A673 (cell line): ENCODE results near the gene SERPINB13. TPM values are rescaled to one million over a fixed set of nuclear protein-coding genes. Genes with fewer than 3 reads are reported as not detected.

Experiments used
- BruUV-seq: library from RNA; stranded (reverse); fragments of 400-500 nt; replicated peaks from 2 replicates; lab custom pipeline; 2021; lab: Mats Ljungman, UMichigan
- CTCF ChIA-PET: fragments of 300-600 bp; sonication (Branson Sonifier 250); formaldehyde crosslinking; loops from one replicate; lab custom pipeline; 2022; ENCODE audit warnings: antibody characterized with exemption; lab: Charles Lee
- POLR2A ChIA-PET: fragments of 300-600 bp; sonication (Branson Sonifier 250); formaldehyde crosslinking; loops from one replicate; lab custom pipeline; 2022; ENCODE audit warnings: antibody characterized with exemption; ENCODE audit not compliant: low non-redundant PET; lab: Charles Lee
- DNase-seq: peaks from one replicate; pipeline ENCODE4 v3.0.0-alpha.2; 2015; ENCODE audit warnings: low spot score
- H3K27ac ChIP-seq: fragments of 200-600 bp; sonication (generic); 2 replicates; pipeline ENCODE4 v1.5.1; 2016; ENCODE audit warnings: mixed run types, low read depth, mild to moderate bottlenecking, mixed read lengths, antibody characterized with exemption, low read length; ENCODE audit not compliant: poor library complexity, severe bottlenecking
- H3K27me3 ChIP-seq: fragments of 200-600 bp; sonication (generic); replicated peaks from 2 replicates; pipeline ENCODE4 v1.6.1; 2017; ENCODE audit warnings: mixed run types, low read depth, mild to moderate bottlenecking, mixed read lengths, antibody characterized with exemption, low read length; ENCODE audit not compliant: insufficient read depth, poor library complexity
- H3K36me3 ChIP-seq: fragments of 200-600 bp; sonication (generic); 2 replicates; pipeline ENCODE4 v1.6.1; 2016; ENCODE audit warnings: mixed run types, mild to moderate bottlenecking, mixed read lengths, antibody characterized with exemption, low read length; ENCODE audit not compliant: insufficient read depth, poor library complexity, severe bottlenecking
- H3K4me1 ChIP-seq: fragments of 200-600 bp; sonication (generic); 2 replicates; pipeline ENCODE4 v1.6.1; 2017; ENCODE audit warnings: mixed run types, mild to moderate bottlenecking, mixed read lengths, antibody characterized with exemption, low read length; ENCODE audit not compliant: insufficient read depth, poor library complexity, severe bottlenecking
- H3K4me3 ChIP-seq: fragments of 200-600 bp; sonication (generic); 2 replicates; pipeline ENCODE4 v1.5.1; 2016; ENCODE audit warnings: low read depth, mixed run types, mild to moderate bottlenecking, mixed read lengths, low read length; ENCODE audit not compliant: poor library complexity, severe bottlenecking
- H3K9me3 ChIP-seq: fragments of 200-600 bp; sonication (generic); 2 replicates; pipeline ENCODE4 v1.6.1; 2016; ENCODE audit warnings: mixed run types, low read depth, mild to moderate bottlenecking, mixed read lengths, antibody characterized with exemption, low read length; ENCODE audit not compliant: poor library complexity, severe bottlenecking
- EZH2 ChIP-seq: fragments of 200-600 bp; sonication (generic); IDR thresholded peaks from 2 replicates; pipeline ENCODE4 v1.6.1; 2017; ENCODE audit warnings: borderline replicate concordance, low read depth, mild to moderate bottlenecking, mixed read lengths, antibody characterized with exemption, low read length; ENCODE audit not compliant: poor library complexity, severe bottlenecking
- intact Hi-C: fragments of 100-400 bp; cut with micrococcal nuclease; formaldehyde crosslinking; loops from one replicate; pipeline ENCODE4 v1.10.0; 2022; ENCODE audit not compliant: unreplicated experiment
- total RNA-seq: library from RNA; stranded (reverse); gene quantifications from 2 replicates; pipeline ENCODE4 v1.2.3, GENCODE V29; 2021
- TF ChIP-seq, protein P1 (sequence below): fragments of 300-800, 200-600 bp; sonication (generic); conservative IDR thresholded peaks from 2 replicates; pipeline ENCODE4 v1.5.1; 2017; ENCODE audit warnings: low read depth, mild to moderate bottlenecking, antibody characterized with exemption, low read length, moderate library complexity, mixed read lengths

The SERPINB13 gene
- total RNA-seq, 1 experiment from 2014 or later = 0.49 TPM

DNA sequence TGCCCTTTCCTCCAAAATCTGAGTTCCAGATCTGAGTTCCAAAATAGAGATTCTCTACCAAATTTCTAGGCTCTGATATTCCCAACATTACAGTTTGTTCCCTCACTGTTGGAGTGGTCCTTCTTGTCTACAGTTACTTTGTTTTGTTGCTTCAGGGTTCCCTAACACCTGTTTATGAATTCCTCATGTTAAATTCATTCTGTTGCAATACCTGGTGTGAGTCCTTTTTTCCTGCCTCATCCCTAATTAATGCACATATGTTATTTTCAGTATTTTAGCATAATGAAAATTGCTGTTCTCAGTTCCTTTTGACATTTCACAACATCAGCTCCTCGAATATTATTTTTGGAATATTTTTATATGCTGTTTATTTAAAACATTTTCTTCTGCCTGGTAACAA lies 16.2 kb downstream of the SERPINB13 start:
- Histone ChIP-seq H3K27ac (no peak overlapping the region), H3K36me3 (no peaks in the 10 kb centered on the region), H3K9me3 (no peaks in the 10 kb centered on the region), H3K27me3 (no peaks in the 10 kb centered on the region), H3K4me3 (no peak overlapping the region), H3K4me1 (no peaks in the 10 kb centered on the region)
- intact Hi-C loops = no loop called here
- POLR2A ChIA-PET = no interaction called here
- CTCF ChIA-PET = no interaction called here
- no TSS peak for BruUV-seq
- TF ChIP-seq, protein P1, sequence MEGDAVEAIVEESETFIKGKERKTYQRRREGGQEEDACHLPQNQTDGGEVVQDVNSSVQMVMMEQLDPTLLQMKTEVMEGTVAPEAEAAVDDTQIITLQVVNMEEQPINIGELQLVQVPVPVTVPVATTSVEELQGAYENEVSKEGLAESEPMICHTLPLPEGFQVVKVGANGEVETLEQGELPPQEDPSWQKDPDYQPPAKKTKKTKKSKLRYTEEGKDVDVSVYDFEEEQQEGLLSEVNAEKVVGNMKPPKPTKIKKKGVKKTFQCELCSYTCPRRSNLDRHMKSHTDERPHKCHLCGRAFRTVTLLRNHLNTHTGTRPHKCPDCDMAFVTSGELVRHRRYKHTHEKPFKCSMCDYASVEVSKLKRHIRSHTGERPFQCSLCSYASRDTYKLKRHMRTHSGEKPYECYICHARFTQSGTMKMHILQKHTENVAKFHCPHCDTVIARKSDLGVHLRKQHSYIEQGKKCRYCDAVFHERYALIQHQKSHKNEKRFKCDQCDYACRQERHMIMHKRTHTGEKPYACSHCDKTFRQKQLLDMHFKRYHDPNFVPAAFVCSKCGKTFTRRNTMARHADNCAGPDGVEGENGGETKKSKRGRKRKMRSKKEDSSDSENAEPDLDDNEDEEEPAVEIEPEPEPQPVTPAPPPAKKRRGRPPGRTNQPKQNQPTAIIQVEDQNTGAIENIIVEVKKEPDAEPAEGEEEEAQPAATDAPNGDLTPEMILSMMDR = no peak
- no peak for TF ChIP-seq EZH2
- DNase-seq = no peak

DNA sequence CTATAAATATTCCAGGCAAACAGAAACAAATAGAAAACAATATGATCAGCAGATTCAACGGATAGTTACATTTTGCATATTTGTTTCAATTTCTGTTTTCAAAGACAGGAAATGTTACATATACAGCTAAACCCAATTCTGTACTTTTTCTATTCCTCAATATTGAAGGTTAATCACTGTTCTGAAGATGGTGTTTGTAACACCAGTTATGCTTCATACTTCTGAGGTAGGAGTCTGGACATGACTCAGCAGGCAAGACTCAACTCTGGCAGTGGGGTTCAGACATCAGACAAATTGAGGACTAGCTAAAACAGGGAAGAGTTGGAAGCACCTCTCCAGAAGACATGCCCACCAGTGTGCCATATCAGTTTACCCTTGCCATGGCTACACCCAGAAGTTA lies 16.6 kb downstream of the SERPINB13 start:
- Histone ChIP-seq H3K36me3 (no peaks in the 10 kb centered on the region), H3K4me3 (no peak overlapping the region), H3K4me1 (no peaks in the 10 kb centered on the region), H3K27me3 (no peaks in the 10 kb centered on the region), H3K9me3 (no peaks in the 10 kb centered on the region), H3K27ac (no peak overlapping the region)
- no TSS peak for BruUV-seq
- intact Hi-C loops = no loop called here
- no peak for DNase-seq
- CTCF ChIA-PET = no interaction called here
- POLR2A ChIA-PET = no interaction called here
- no peak for TF ChIP-seq EZH2
- TF ChIP-seq, protein P1 = no peak

DNA sequence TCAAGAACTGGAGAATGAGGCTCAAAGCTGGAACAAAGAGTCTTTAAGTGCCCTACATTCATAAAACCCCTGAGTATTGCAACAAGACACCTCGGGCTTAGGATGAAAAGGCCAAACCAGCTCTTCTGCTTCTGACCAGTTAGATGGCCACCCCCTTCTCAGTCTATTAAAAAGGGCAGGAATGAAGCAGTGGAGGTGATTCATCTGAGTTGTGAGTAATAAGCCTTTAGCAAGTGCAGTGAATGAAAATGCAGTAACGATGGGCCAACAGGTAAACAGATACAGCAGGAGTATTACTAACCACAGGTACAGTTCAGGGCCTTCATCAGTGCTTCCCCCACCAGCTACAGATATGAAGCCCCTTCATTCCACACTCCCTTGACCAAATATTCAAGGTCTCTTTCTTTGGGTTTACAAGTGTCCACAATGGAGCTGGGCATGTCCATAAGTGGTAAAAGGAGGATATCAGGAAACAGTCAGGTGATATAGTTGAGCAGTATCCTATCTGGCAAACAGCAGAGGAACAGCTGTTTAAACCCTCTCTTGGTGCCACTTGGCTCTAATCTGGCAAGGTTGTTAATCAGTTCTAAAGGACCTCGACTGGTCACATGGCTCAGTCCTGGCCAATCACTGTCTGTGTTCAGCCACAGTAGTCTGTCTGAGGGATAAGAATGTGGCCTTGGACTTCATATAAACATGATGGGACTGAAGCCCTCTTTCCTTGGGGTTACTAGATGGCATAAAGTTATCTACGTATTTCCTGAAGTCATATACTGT lies 17.8 kb downstream of the SERPINB13 start:
- POLR2A ChIA-PET = no interaction called here
- CTCF ChIA-PET = no interaction called here
- Histone ChIP-seq H3K9me3 (no peaks in the 10 kb centered on the region), H3K27ac (no peak overlapping the region), H3K4me3 (no peak overlapping the region), H3K4me1 (no peaks in the 10 kb centered on the region), H3K27me3 (no peaks in the 10 kb centered on the region), H3K36me3 (no peaks in the 10 kb centered on the region)
- TF ChIP-seq, protein P1 = no peak
- TF ChIP-seq EZH2 = no peak
- no peak for DNase-seq
- intact Hi-C loops = no loop called here
- BruUV-seq = no TSS peak
